Upper lobe of left lung (tissue), 6 donors: ENCODE measurements around the gene MFSD6. TPM values are rescaled to one million over a fixed set of nuclear protein-coding genes. Genes with fewer than 3 reads are reported as not detected.
"Not testable (repeated sequence)": the region's sequence is repeated elsewhere in the genome, so short reads cannot be mapped to it uniquely, and the experiment has no call there.

ENCODE experiments used
- ATAC-seq, 2 donors: fragments of 200-7000 bp; cut with Tn5 transposase; one replicate each; pipeline ENCODE4 v1.9.1; 2022; ENCODE audit warnings: mild to moderate bottlenecking in 2 of 2, moderate library complexity in 2 of 2; ENCODE audit not compliant: low FRiP score in 2 of 2
- DNase-seq, 2 donors: peaks; one replicate each; pipeline ENCODE4 v3.0.0-alpha.2; 2019 to 2020
- H3K27ac ChIP-seq, 4 donors: fragments of 200-600 bp; sonication (generic); one replicate each; pipeline ENCODE4 v1.5.1; 2016 to 2019
- H3K27me3 ChIP-seq, 4 donors: fragments of 200-600 bp; sonication (generic); one replicate each; pipeline ENCODE4 v1.5.1; 2017 to 2019
- H3K36me3 ChIP-seq, 4 donors: fragments of 200-600 bp; sonication (generic); one replicate each; pipeline ENCODE4 v1.5.1; 2016 to 2019
- H3K4me1 ChIP-seq, 4 donors: fragments of 200-600 bp; sonication (generic); one replicate each; pipeline ENCODE4 v1.5.1; 2018 to 2019
- H3K4me3 ChIP-seq, 4 donors: fragments of 200-600 bp; sonication (generic); one replicate each; pipeline ENCODE4 v1.5.1; 2017 to 2019; ENCODE audit warnings: mild to moderate bottlenecking in 2 of 4, moderate library complexity in 1 of 4
- H3K9me3 ChIP-seq, 4 donors: fragments of 200-600 bp; sonication (generic); one replicate each; pipeline ENCODE4 v1.5.1; 2018 to 2019
- CTCF ChIP-seq, 6 experiments: fragments of 450-650 bp in 4 of 6; fragments of 200-600 bp in 2 of 6; sonication (generic) in 2 of 6; IDR thresholded peaks; one replicate each; pipeline ENCODE4 v1.5.1; 2016 to 2019; ENCODE audit warnings: antibody characterized with exemption in 6 of 6
- EP300 ChIP-seq, 4 donors: sonication (generic); formaldehyde crosslinking; IDR thresholded peaks; one replicate each; pipeline ENCODE4 v1.5.1; 2017; ENCODE audit warnings: antibody characterized with exemption in 4 of 4, control low read depth in 2 of 4
- POLR2A ChIP-seq, 4 donors: fragments of 450-650 bp; IDR thresholded peaks; one replicate each; pipeline ENCODE4 v1.5.1; 2016 to 2017; ENCODE audit warnings: antibody characterized with exemption in 4 of 4, mild to moderate bottlenecking in 2 of 4
- POLR2AphosphoS5 ChIP-seq, 2 donors: sonication (generic); formaldehyde crosslinking; IDR thresholded peaks; one replicate each; pipeline ENCODE4 v1.5.1; 2017; ENCODE audit warnings: antibody characterized with exemption in 2 of 2
- WGBS, 2 donors: methylation state at CpG; one replicate each; pipeline ENCODE4 v1.1.5; 2017 to 2018; 5-methylcytosine and 5-hydroxymethylcytosine counted together
- total RNA-seq, 6 donors: library from RNA; depleted of rRNA in 4 of 6; stranded (reverse); fragments of >200 nt in 4 of 6; gene quantifications; one replicate each; pipeline versions ENCODE4 v1.1.0 to v1.2.1, GENCODE V29; 2016 to 2021
- donor health status: DM: no; HTN: no; CAD: no; lungs with moderate emphysema.
- donor health status: DM: no; HTN: yes; CAD: no; lungs with severe emphysema.

MFSD6 gene
- total RNA-seq, 6 donors from 2014 or later, result 46.9 to 136 (median 80.4) TPM

GRCh38 chr2:190425221-190425866 is 17.2 kb downstream of the MFSD6 start:
- DNase-seq (no peak), ATAC-seq (no peak)
- Histone ChIP-seq H3K36me3 (no peaks in the 10 kb centered on the region), H3K9me3 (no peaks in the 10 kb centered on the region), H3K4me1 (peaks cover 0 to 18% (median 3%) of the 10 kb centered on the region in 4 donors), H3K27me3 (no peaks in the 10 kb centered on the region), H3K27ac (peak overlapping the region in 1 of 4 donors; percentile 31), H3K4me3 (no peak overlapping the region)
- WGBS, 2 donors, result 48 to 57% methylated on average over 1 of the region's 1 CpG
- TF ChIP-seq CTCF (IDR thresholded peaks at IDR 0.05) (no peak), POLR2AphosphoS5 (IDR thresholded peaks at IDR 0.05) (no peak), EP300 (IDR thresholded peaks at IDR 0.05) (no peak), POLR2A (IDR thresholded peaks at IDR 0.05) (no peak)

- Histone ChIP-seq H3K4me3 (no peak overlapping the region), H3K9me3 (no peaks in the 10 kb centered on the region), H3K27ac (peak overlapping the region in 1 of 4 donors; percentile 31), H3K4me1 (peaks cover 0 to 12% (median 3%) of the 10 kb centered on the region in 4 donors), H3K27me3 (no peaks in the 10 kb centered on the region), H3K36me3 (no peaks in the 10 kb centered on the region)
- TF ChIP-seq POLR2A (IDR thresholded peaks at IDR 0.05) (no peak), CTCF (IDR thresholded peaks at IDR 0.05) (no peak), EP300 (IDR thresholded peaks at IDR 0.05) (no peak), POLR2AphosphoS5 (IDR thresholded peaks at IDR 0.05) (no peak)
- no peak for ATAC-seq
- no peak for DNase-seq
Observed at GRCh38 chr2:190425883-190426658, 17.9 kb downstream of the MFSD6 start.

- peaks cover 0 to 21% (median 10%) of the 10 kb centered on the region in 4 donors for H3K4me1 ChIP-seq
- not testable (repeated sequence) for H3K27me3 ChIP-seq, H3K4me3 ChIP-seq, H3K27ac ChIP-seq, ATAC-seq, H3K9me3 ChIP-seq, H3K36me3 ChIP-seq
- WGBS, 2 donors, result 98% methylated on average over 10 of the region's 26 CpGs; no CpG with 5 or more reads in 1 of the 2 donors
- peak in 1 of 2 donors; percentile 62 for DNase-seq
Observed at GRCh38 chr2:190430866-190431265, 22.7 kb downstream of the MFSD6 start.

GRCh38 chr2:190431907-190432306 is 23.8 kb downstream of the MFSD6 start:
- Histone ChIP-seq H3K9me3 (no peaks in the 10 kb centered on the region), H3K27ac (peak overlapping the region in 2 of 4 donors; percentile 1 to 61), H3K36me3 (peaks cover 0 to 9% (median 8%) of the 10 kb centered on the region in 4 donors), H3K4me1 (peaks cover 0 to 20% (median 10%) of the 10 kb centered on the region in 4 donors), H3K27me3 (no peaks in the 10 kb centered on the region), H3K4me3 (no peak overlapping the region)
- no peak for ATAC-seq
- TF ChIP-seq POLR2A (IDR thresholded peaks at IDR 0.05), result no peak
- TF ChIP-seq POLR2AphosphoS5 (IDR thresholded peaks at IDR 0.05), result no peak
- TF ChIP-seq CTCF (IDR thresholded peaks at IDR 0.05), result no peak
- no peak for TF ChIP-seq EP300 (IDR thresholded peaks at IDR 0.05)
- DNase-seq, result no peak

- WGBS, 2 donors, result 82 to 84% methylated on average over 5 of the region's 5 CpGs
- Histone ChIP-seq H3K4me1 (peaks cover 0 to 20% (median 10%) of the 10 kb centered on the region in 4 donors), H3K9me3 (no peaks in the 10 kb centered on the region), H3K27ac (no peak overlapping the region), H3K27me3 (no peaks in the 10 kb centered on the region), H3K4me3 (no peak overlapping the region), H3K36me3 (peaks cover 0 to 17% (median 8%) of the 10 kb centered on the region in 4 donors)
- DNase-seq, result no peak
- ATAC-seq, result no peak
- TF ChIP-seq POLR2AphosphoS5 (IDR thresholded peaks at IDR 0.05), result no peak
- no peak for TF ChIP-seq POLR2A (IDR thresholded peaks at IDR 0.05)
- TF ChIP-seq EP300 (IDR thresholded peaks at IDR 0.05), result no peak
Observed at GRCh38 chr2:190432567-190433231, 24.5 kb downstream of the MFSD6 start.
